C4-2B (cell line): ENCODE results near the gene FBH1.
A peak's percentile ranks its signal among the peaks of the same experiment; 100 is the strongest.

Experiments used
- CTCF ChIP-seq: fragments of 450-650 bp; conservative IDR thresholded peaks from 2 replicates; pipeline ENCODE4 v1.5.1; 2017; ENCODE audit warnings: mild to moderate bottlenecking
- ZFX ChIP-seq: fragments of 450-650 bp; IDR thresholded peaks from 2 replicates; pipeline ENCODE4 v1.6.1; 2017

DNA sequence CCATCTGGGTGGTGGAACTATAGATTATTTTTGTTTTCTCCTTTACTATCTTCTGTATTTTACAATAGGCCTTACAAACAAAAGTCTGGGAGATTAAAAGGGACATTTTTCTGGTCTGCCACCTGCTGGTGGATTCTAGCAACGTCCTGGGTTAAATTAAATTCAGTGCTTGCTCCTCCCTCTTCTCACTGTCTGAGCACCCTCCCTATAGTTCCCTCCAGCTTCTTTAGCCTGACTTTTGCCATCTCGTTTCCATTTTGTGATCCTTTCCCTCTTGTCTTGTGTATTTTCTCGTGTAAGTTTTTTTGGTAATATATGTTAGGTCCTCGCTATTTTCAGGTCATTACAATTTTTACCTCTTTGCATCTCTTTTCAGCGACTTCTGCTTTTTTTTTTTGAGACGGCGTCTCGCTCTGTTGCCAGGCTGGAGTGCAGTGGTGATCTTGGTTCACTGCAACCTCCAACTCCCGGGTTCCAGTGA lies 16.5 kb upstream of the FBH1 start:
- TF ChIP-seq CTCF = peak; percentile 86
- TF ChIP-seq ZFX = no peak
